Upper lobe of right lung (tissue), 1 donor: ENCODE results near the gene RNU5B-1. TPM values are rescaled to one million over a fixed set of nuclear protein-coding genes. Genes with fewer than 3 reads are reported as not detected.
"Not testable (repeated sequence)": the region's sequence is repeated elsewhere in the genome, so short reads cannot be mapped to it uniquely, and the experiment has no call there.

Experiments used
- ATAC-seq: fragments of 200-7000 bp; cut with Tn5 transposase; one replicate; pipeline ENCODE4 v1.9.1; 2020; ENCODE audit warnings: mild to moderate bottlenecking, moderate library complexity
- DNase-seq: peaks from one replicate; pipeline ENCODE4 v3.0.0-alpha.2; 2020
- H3K27ac ChIP-seq: fragments of 200-600 bp; one replicate; pipeline ENCODE4 v1.8.0; 2022
- H3K27me3 ChIP-seq: fragments of 200-600 bp; one replicate; pipeline ENCODE4 v1.8.0; 2022; ENCODE audit warnings: mild to moderate bottlenecking
- H3K36me3 ChIP-seq: fragments of 200-600 bp; one replicate; pipeline ENCODE4 v1.8.0; 2022
- H3K4me1 ChIP-seq: fragments of 200-600 bp; one replicate; pipeline ENCODE4 v1.8.0; 2022
- H3K4me3 ChIP-seq: fragments of 200-600 bp; one replicate; pipeline ENCODE4 v1.8.0; 2022; ENCODE audit warnings: mild to moderate bottlenecking
- H3K9me3 ChIP-seq: fragments of 200-600 bp; one replicate; pipeline ENCODE4 v1.8.0; 2022
- intact Hi-C: fragments of 100-400 bp; cut with DNase I; formaldehyde crosslinking; loops from one replicate; pipeline ENCODE4 v1.11.0; 2022
- total RNA-seq: library from RNA; stranded (reverse); fragmentation: NEBNext Ultra II Directional; extraction: Animal tissue kit (Norgen Biotek cat#: 25700); gene quantifications from one replicate; pipeline ENCODE4 v1.2.1, GENCODE V29; 2021
- TF ChIP-seq, protein P1 (sequence below): fragments of 200-600 bp; IDR thresholded peaks from one replicate; pipeline ENCODE4 v1.8.0; 2022; ENCODE audit warnings: antibody characterized with exemption
- donor health status: DM: no; HTN: yes; CAD: no; lungs with severe emphysema.

RNU5B-1 gene
- total RNA-seq, 1 donor from 2014 or later: 21.6 TPM

DNA sequence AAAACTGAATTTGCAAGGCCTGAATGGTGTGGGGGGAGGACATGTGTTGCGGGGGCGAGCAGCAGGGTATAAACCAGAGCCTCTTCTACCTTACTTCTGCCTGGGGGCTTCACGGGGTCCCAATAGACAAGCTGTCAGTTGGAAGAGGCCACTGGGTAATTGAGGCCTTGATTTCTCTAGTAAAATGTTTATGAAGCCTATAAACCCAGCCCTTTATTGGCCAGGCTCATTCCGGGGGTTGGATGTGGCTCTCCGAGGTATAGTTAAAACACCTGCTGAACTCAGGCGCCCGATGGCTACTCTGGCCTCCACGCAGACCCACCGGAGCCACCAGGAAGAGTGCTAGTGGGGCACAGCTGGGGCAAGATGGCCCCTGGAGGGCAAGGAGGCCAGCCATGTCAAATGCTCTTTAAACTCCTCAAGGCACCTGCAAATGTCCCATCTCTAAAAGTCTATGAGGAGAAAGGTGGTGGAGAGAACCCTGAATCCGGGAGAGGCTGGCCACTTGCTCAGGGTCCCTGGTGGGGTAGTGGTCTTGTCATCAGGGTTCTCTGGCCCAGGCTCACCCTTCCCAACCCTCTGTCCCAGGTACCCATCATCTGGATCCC, 39.0 kb downstream of the RNU5B-1 start:
- H3K4me1 ChIP-seq: no peaks in the 10 kb centered on the region
- ATAC-seq (no peak), DNase-seq (no peak)
- no peak overlapping the region for H3K4me3 ChIP-seq
- no peaks in the 10 kb centered on the region for H3K36me3 ChIP-seq
- TF ChIP-seq, protein P1, sequence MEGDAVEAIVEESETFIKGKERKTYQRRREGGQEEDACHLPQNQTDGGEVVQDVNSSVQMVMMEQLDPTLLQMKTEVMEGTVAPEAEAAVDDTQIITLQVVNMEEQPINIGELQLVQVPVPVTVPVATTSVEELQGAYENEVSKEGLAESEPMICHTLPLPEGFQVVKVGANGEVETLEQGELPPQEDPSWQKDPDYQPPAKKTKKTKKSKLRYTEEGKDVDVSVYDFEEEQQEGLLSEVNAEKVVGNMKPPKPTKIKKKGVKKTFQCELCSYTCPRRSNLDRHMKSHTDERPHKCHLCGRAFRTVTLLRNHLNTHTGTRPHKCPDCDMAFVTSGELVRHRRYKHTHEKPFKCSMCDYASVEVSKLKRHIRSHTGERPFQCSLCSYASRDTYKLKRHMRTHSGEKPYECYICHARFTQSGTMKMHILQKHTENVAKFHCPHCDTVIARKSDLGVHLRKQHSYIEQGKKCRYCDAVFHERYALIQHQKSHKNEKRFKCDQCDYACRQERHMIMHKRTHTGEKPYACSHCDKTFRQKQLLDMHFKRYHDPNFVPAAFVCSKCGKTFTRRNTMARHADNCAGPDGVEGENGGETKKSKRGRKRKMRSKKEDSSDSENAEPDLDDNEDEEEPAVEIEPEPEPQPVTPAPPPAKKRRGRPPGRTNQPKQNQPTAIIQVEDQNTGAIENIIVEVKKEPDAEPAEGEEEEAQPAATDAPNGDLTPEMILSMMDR: no peak
- H3K27me3 ChIP-seq: no peaks in the 10 kb centered on the region
- H3K27ac ChIP-seq: no peak overlapping the region
- no peaks in the 10 kb centered on the region for H3K9me3 ChIP-seq
- intact Hi-C loops: no loop called here

DNA sequence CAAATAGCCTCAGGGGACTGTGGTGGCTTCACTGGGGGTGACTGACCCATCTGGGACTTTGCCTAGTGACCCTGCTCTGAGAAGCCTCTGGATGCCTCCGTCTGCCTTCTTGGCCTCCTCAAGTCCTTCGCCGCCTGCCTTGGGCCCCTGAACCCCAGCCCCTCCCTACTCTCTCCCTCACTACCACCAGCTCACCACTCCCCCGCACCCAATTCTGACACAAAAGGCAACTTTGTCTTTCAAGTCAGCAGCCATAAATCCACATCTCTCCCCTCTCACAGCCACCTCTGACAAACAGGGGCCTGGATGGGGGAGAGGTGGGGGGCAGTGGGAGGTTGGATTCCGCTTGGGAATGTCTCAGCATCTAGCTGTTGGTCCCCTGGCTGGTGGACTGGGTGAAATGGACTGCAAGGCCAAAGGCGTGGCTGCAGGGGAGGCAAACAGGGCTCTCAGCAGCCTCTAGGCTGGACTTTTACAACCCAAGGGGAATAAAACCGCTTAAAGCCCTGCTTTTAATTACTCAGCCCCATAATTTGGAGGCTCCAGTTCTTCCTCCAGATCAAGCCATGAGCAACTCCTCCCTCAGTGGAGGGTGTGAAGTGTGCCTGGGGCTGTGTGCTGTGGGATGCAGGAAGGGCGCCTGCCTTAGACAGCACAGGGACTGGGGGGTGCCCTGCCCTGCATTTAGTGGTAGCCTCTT, 39.9 kb downstream of the RNU5B-1 start:
- no peaks in the 10 kb centered on the region for H3K36me3 ChIP-seq
- no peaks in the 10 kb centered on the region for H3K9me3 ChIP-seq
- no peaks in the 10 kb centered on the region for H3K27me3 ChIP-seq
- intact Hi-C loops: no loop called here
- no peak for DNase-seq
- H3K4me1 ChIP-seq: no peaks in the 10 kb centered on the region
- TF ChIP-seq, protein P1: no peak
- H3K27ac ChIP-seq: no peak overlapping the region
- ATAC-seq: no peak
- no peak overlapping the region for H3K4me3 ChIP-seq

DNA sequence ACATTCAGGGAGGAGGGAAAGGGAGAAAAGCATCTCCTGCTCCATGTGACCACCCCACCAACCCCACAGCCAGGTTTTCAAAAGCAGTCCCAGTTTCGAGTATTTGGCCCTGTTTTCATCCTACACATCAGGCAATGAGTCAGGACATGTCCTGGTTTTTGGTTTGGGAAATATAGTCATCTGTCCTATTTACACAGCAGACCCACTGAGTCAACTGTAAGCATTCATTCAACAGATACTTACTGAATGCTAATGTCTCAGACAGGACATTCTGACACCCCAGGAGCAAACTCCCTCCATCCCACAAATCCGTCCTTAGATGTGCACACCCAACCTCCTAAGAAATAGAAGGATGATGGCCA, 40.4 kb downstream of the RNU5B-1 start:
- no peak for ATAC-seq
- Histone ChIP-seq H3K27ac (no peak overlapping the region), H3K4me3 (no peak overlapping the region), H3K36me3 (no peaks in the 10 kb centered on the region), H3K4me1 (no peaks in the 10 kb centered on the region), H3K27me3 (no peaks in the 10 kb centered on the region), H3K9me3 (no peaks in the 10 kb centered on the region)
- no peak for DNase-seq
- TF ChIP-seq, protein P1: no peak
- intact Hi-C loops: no loop called here

DNA sequence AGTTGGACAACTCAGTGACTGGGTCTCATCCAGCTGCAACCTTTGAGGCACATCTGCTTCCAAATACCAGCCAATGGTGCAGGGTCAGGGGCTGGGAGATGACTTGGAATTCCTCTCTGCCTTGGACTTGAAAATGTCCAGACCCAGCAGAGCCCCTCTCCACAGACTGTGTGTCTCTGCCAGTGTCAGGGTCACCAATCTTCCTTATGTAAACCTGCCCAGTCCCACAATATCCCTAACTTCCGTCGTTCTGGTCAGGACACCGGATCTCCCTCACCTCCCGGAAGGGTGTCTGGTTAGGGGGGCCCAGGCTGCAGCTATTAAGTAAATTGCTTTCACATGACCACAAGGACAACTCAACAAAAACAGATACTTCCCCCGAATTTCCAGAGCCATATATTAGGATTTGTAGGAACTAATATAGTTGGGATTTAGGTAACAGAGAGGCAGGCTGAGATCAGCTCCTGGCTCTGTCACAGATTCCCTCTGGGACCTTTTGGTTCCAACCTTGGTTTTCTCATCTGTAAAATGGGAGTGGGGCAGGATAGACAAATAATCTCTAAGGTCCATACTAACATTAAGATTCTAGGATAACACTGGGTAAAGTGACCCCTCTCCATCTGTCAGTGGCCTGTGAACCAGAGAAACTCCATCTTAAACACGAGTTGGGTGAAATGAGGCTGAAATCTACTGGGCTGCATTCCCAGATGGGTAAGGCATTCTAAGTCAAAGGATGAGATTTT, 42.5 kb downstream of the RNU5B-1 start:
- no peaks in the 10 kb centered on the region for H3K9me3 ChIP-seq
- H3K27me3 ChIP-seq: no peaks in the 10 kb centered on the region
- H3K4me1 ChIP-seq: no peaks in the 10 kb centered on the region
- TF ChIP-seq, protein P1: no peak
- intact Hi-C loops: no loop called here
- H3K4me3 ChIP-seq: no peak overlapping the region
- DNase-seq (no peak), ATAC-seq (no peak)
- no peaks in the 10 kb centered on the region for H3K36me3 ChIP-seq
- H3K27ac ChIP-seq: no peak overlapping the region

DNA sequence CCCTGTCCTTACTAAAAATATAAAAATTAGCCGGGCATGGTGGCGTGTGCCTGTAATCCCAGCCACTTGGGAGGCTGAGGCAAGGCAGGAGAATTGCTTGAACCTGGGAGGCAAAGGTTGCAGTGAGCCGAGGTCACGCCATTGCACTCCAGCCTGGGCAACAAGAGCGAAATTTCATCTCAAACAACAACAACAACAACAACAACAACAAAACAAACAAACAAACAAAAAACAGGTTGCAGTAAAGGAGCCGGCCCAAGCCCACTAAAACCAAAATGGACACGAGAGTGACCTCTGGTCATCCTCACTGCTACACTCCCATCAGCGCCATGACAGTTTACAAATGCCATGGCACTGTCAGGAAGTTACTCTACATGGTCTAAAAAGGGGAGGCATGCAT, 43.3 kb downstream of the RNU5B-1 start:
- H3K4me3 ChIP-seq, H3K27ac ChIP-seq, H3K36me3 ChIP-seq, H3K9me3 ChIP-seq, ATAC-seq, H3K4me1 ChIP-seq, H3K27me3 ChIP-seq, DNase-seq, intact Hi-C loops: not testable (repeated sequence)

DNA sequence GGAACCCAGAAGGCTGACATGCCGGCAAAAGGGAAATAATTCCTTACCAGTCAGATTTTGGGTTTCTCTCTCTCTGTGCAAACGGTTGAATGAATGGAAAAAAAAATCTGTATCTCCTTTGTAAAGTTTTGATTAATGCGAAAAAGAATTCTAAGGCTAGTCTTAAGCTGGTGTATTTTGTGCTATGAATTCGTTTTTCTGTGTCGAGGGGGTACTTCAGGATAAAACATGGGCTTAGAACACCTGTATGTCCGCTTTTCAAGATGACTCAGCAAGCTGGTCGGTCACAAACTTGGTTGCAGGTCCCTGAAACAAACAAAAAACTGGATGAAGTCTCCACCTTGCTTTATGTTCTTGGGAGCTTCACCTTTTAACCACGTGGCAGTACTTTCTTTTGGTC, 44.9 kb downstream of the RNU5B-1 start:
- no peak overlapping the region for H3K27ac ChIP-seq
- peaks cover 3% of the 10 kb centered on the region for H3K9me3 ChIP-seq
- no peak overlapping the region for H3K4me3 ChIP-seq
- H3K4me1 ChIP-seq: no peaks in the 10 kb centered on the region
- TF ChIP-seq, protein P1: no peak
- ATAC-seq (no peak), DNase-seq (no peak)
- no peaks in the 10 kb centered on the region for H3K27me3 ChIP-seq
- intact Hi-C loops: no loop called here
- no peaks in the 10 kb centered on the region for H3K36me3 ChIP-seq

DNA sequence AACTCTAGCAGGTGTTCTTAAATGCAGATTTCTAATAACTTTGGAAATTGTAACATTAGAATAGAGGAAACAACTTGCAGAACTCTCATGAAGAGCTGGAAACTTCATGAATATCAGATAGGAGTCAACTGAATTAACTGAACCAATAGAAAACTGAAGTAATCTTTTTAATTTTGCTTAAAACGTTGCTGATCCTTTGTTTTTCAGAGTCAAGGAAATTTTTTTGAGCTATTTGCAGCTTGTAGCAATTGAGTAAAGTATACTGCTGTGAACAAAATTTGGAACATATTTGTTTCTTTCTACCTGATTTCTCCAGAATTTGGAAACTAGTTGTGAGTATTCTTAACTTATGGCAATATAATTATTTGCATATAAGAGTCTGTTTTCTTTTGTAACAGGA, 47.5 kb downstream of the RNU5B-1 start:
- H3K4me3 ChIP-seq, H3K27ac ChIP-seq, ATAC-seq, intact Hi-C loops, H3K4me1 ChIP-seq, H3K9me3 ChIP-seq, DNase-seq, H3K36me3 ChIP-seq: not testable (repeated sequence)
- H3K27me3 ChIP-seq: peaks cover 22% of the 10 kb centered on the region
